ENCODE measurements around the gene RET. TPM values are rescaled to one million over a fixed set of nuclear protein-coding genes. Genes with fewer than 3 reads are reported as not detected.

Gene RET
- total RNA-seq, 2 experiments from 2014 or later = 0.38 to 0.45 TPM

DNA sequence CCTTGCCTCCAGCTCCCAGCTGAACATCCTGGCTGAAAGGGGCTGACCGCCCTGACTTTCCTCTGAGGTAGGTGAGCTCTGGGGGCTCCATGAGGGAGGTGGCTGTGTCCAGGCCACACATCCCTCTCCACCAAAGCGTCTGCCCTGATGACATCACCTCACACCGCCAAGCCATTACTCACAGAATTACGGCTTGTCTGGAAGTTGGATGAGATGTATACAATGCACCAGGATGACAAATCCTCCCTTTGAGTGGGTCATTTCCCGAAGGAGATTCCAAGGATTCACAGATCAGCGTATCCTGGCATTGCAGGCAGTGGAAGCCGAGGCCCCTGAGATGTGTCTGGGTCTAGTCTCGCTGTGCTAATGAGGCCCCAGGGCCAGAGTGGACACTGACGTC, 15.1 kb upstream of the RET start:
- DNase-seq (no peak), ATAC-seq (no peak)
- no peak overlapping the region for H3K4me3 Mint-ChIP-seq
- H3K27ac Mint-ChIP-seq = no peak overlapping the region
- H3K4me1 Mint-ChIP-seq = no peaks in the 10 kb centered on the region
- no peaks in the 10 kb centered on the region for H3K36me3 Mint-ChIP-seq
- CTCF ChIA-PET = no interaction called here
- no peaks in the 10 kb centered on the region for H3K9me3 Mint-ChIP-seq (ENCODE audit: low read depth)
- peaks cover 6% of the 10 kb centered on the region for H3K27me3 Mint-ChIP-seq

DNA sequence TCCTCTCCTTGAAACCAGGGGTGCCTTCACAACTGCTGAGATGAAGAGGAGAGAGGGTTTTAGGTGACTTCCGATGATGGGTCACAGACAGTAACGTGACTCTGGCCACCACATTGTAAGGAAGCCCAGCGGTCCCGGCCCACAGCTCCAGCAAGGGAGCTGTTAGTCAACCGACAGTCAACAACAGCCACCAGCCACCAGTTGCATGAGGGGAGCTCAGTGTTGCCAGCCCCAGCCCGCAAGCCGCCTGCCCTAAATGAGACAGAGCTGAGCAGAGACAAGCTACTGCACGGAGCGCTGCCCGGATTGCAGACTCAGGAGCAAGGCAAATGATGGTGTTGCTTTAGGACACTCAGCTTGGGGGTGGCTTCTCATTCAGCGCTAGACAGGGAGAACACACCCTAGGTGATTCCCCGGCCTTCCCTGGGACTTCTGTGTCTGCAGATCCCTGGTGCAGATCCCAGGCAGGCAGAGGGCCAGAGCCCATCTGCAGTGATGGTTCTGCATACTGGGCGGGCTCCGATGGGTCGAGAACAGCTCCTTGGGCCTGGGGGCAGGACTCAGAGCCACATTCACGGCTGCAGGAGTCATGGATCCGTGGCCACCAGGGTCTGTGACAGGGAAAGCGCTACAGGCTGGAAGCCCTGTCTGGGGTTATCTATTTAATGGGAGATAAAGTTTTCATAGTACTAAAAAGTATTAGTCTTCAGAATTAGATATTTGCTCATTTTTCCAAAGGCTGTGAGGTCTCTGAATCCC, 14.3 kb upstream of the RET start:
- Mint-ChIP-seq H3K36me3 (no peaks in the 10 kb centered on the region), H3K4me3 (no peak overlapping the region), H3K4me1 (no peaks in the 10 kb centered on the region), H3K9me3 (ENCODE audit: low read depth) (no peaks in the 10 kb centered on the region), H3K27me3 (peaks cover 5% of the 10 kb centered on the region), H3K27ac (no peak overlapping the region)
- DNase-seq (no peak), ATAC-seq (no peak)
- CTCF ChIA-PET = no interaction called here

DNA sequence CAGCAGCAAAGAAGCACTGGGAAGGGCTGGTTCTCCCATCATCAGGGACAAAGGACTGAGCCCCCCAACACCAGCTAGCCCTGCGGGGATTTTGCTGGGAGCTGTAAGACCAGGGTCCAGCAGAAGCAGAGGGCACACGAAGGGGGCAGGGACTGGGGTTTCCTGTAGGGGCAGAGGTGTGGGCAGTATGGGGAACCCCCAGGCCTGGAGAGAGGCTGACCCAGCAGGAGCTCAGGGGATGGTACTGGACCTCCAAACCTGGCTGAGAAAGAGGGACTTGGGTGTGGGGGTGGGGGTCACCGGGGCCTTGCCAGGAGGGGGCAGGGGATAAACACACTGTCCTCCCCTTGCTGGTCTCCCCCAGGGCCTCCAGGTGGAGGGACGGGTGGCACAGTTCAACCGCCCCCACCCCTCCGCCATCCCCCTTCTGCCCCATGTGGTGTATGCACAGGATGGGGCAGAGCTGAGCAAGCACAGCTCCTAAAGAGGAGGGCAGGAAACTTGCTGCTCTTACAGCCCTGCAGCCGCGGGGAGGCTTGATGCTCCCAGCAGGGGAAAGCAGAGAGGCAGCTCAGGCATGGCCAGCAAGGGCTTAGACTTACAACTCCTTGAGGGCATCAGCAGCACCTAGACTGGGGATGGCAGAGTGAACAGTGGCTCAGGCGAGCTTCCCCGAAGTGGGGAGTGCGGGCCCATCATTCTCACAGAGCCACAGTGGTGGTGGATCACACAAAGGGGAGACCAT, 12.4 kb upstream of the RET start:
- ATAC-seq (no peak), DNase-seq (no peak)
- no peaks in the 10 kb centered on the region for H3K27me3 Mint-ChIP-seq
- no peak overlapping the region for H3K27ac Mint-ChIP-seq
- H3K4me3 Mint-ChIP-seq = no peak overlapping the region
- H3K9me3 Mint-ChIP-seq (ENCODE audit: low read depth) = no peaks in the 10 kb centered on the region
- H3K36me3 Mint-ChIP-seq = no peaks in the 10 kb centered on the region
- CTCF ChIA-PET = interaction anchor here (1.0 kb wide), 1 partner anchor 9 kb away, joined by 3 read pairs; no protein-coding TSS in a partner anchor
- no peaks in the 10 kb centered on the region for H3K4me1 Mint-ChIP-seq

DNA sequence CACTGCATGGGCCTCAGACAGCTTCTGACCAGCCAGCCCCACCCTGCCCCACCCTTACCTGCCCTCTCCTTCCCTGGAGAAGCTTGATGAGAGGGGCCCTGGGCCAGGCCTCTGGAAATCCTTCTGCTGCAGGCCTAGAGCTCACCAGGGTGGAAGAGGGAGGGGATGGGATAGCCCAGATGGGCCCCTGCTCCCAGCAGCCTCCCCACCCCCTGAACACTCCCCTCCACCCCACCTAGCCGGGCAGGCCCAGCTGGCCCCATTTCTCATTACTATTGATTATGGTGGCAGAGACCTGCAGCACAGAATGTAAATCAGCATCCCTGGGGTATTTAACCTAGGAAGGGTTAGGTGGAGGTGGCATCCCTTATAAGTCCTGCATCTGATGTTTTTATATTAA, 11.6 kb upstream of the RET start:
- DNase-seq (no peak), ATAC-seq (no peak)
- CTCF ChIA-PET = interaction anchor here (1.0 kb wide), 1 partner anchor 10 kb away, joined by 3 read pairs; no protein-coding TSS in a partner anchor
- Mint-ChIP-seq H3K9me3 (ENCODE audit: low read depth) (no peaks in the 10 kb centered on the region), H3K36me3 (no peaks in the 10 kb centered on the region), H3K4me3 (no peak overlapping the region), H3K27ac (no peak overlapping the region), H3K27me3 (no peaks in the 10 kb centered on the region), H3K4me1 (no peaks in the 10 kb centered on the region)

DNA sequence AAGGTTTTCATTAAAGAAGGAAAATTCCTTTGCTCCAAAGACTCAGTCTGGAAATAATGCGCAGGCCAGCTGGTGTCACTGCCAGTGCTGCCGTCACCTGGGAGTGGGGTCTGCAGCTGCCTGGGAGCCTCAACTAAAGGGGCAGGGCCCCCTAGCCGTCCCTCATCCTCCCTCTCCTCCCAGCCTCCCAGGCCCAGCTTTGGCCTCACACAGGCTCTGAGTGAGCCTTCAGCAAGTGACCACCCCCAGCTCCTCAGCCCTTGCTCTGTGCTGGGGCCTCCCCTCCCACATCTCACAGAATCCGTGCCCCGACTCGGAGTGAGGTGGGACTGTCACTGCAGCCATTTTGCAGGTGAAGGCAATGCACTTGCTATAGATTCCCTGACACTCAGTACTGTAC, 11.1 kb upstream of the RET start:
- Mint-ChIP-seq H3K27ac (no peak overlapping the region), H3K4me3 (no peak overlapping the region), H3K36me3 (no peaks in the 10 kb centered on the region), H3K9me3 (ENCODE audit: low read depth) (no peaks in the 10 kb centered on the region), H3K4me1 (no peaks in the 10 kb centered on the region), H3K27me3 (no peaks in the 10 kb centered on the region)
- ATAC-seq = no peak
- no peak for DNase-seq
- CTCF ChIA-PET = no interaction called here

DNA sequence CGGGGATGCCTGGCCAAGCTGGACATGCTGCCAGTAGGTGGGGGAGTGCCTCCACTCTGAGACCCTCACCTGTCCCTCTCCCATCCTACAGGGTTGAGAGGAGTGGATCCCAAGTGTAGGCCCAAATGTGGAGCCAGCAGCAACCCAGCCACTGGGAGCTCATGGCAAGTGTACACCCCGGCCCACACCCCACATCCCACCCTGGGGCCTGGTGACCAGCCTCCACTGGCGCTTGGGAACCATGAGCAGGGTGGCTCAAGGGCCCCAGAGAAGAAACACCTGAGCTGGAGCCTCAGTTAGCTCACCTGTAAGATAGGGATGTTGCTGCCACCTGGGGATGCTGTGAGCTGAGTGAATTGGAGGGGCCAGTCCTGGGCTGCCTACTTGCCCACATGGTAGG, 10.4 kb upstream of the RET start:
- Mint-ChIP-seq H3K27ac (no peak overlapping the region), H3K9me3 (ENCODE audit: low read depth) (no peaks in the 10 kb centered on the region), H3K4me1 (no peaks in the 10 kb centered on the region), H3K4me3 (no peak overlapping the region), H3K27me3 (no peaks in the 10 kb centered on the region), H3K36me3 (no peaks in the 10 kb centered on the region)
- CTCF ChIA-PET = no interaction called here
- ATAC-seq (no peak), DNase-seq (no peak)

DNA sequence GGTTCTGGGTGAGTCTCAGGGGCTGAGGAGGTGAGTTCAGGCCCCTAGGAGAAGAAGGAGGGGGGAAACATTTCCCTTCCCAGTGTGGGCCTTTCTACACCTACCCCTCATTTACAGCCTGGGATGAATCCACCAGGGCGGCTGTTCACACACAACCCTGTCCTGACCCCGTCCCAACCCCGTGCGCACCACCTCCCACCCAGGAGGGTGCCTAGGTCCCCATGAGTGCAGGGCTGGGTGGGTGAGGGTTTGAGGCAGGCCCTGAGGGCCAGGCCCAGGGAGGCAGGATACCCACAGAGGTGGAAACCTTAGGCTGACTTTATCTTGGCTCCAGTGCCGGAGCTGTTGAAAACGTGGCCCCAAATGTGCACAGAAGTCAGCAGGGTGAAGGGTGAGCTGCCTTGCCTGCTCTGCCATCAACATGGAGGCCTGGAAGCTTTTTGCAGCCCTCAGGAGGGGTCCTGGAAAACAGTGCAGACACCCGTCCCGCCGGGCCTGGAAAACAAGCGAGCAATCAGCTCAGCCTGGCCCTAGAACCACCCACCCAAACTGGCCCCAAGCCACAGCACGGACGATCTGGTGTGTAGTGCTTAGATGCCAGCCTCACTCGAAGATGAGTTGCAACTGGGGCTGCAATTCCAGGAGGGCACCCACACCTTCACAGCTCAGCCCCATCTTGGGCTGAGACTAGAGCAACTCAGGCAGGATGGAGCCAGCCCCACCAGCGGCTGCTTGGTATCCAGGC, 9.3 kb upstream of the RET start:
- Mint-ChIP-seq H3K4me1 (no peaks in the 10 kb centered on the region), H3K27ac (no peak overlapping the region), H3K36me3 (no peaks in the 10 kb centered on the region), H3K27me3 (no peaks in the 10 kb centered on the region), H3K4me3 (no peak overlapping the region), H3K9me3 (ENCODE audit: low read depth) (no peaks in the 10 kb centered on the region)
- no peak for DNase-seq
- CTCF ChIA-PET = no interaction called here
- no peak for ATAC-seq

DNA sequence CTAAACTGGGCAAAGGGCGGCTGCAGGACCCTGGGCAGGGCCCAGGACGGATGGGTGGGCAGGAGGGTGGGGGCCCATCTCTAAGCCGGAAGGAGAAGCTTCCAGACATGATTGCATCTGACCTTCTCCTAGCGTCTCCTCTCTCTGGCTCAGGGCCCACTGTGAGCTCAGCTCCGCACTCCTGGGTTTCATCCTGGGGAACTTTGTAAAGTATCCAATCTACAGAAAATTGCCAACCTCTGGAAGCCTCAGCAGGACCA, 8.8 kb upstream of the RET start:
- no peak for DNase-seq
- ATAC-seq = no peak
- Mint-ChIP-seq H3K27me3 (no peaks in the 10 kb centered on the region), H3K36me3 (no peaks in the 10 kb centered on the region), H3K9me3 (ENCODE audit: low read depth) (no peaks in the 10 kb centered on the region), H3K27ac (no peak overlapping the region), H3K4me3 (no peak overlapping the region), H3K4me1 (no peaks in the 10 kb centered on the region)
- CTCF ChIA-PET = no interaction called here

DNA sequence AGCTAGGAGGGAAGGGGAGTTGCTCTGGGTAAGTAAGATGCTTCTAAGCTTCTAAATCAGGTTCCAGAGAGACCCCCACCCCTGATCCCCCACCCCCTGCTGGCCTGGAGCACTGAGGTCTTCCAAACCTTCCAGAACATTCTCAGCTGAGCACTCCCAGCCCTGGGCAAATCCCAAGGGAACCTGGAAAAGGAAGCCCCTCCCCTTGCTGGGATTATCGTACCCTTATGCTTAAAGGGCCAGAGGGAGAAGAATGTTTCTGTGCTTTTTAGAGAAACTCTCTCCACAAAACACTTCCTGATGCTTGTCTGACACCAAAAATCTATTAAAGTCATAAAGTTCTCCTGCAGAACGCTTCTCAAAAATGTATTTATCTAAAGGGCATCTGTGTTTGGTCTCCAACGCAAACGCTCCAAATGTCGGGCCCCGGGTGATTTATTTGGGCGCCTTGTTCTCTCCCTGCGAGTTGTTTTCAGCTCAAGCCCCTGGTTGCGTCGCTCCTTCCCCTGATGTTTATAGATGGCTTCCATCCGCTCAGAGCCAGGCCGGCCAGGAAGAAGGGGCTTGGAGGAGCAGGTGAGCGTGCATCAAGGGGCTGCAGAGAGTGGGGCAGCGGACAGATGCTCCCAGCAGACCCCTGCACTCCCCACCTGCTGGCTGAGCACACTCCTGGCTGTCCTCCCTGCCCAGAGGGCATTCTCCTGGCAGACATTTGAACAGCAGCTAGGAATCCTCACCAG, 8.2 kb upstream of the RET start:
- DNase-seq = no peak
- Mint-ChIP-seq H3K27ac (no peak overlapping the region), H3K9me3 (ENCODE audit: low read depth) (no peaks in the 10 kb centered on the region), H3K27me3 (no peaks in the 10 kb centered on the region), H3K36me3 (no peaks in the 10 kb centered on the region), H3K4me1 (no peaks in the 10 kb centered on the region), H3K4me3 (no peak overlapping the region)
- no peak for ATAC-seq
- CTCF ChIA-PET = no interaction called here

DNA sequence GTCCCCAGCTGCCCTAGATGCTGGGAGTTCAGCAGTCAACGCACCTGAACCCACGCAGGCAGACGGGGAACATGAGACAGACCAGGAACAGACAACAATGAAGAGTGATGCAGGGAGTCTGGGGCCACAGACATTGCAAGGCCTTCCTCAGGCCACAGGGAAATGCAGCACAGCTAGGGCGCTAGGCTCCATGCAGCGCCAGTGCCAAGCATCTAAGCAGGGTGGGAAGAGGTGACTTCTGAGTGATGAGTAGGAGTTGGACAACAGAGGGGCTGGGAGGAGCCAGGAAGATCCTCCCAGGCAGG, 7.7 kb upstream of the RET start:
- CTCF ChIA-PET = no interaction called here
- Mint-ChIP-seq H3K9me3 (ENCODE audit: low read depth) (no peaks in the 10 kb centered on the region), H3K36me3 (no peaks in the 10 kb centered on the region), H3K4me1 (no peaks in the 10 kb centered on the region), H3K4me3 (no peak overlapping the region), H3K27ac (no peak overlapping the region), H3K27me3 (peaks cover 4% of the 10 kb centered on the region)
- DNase-seq (no peak), ATAC-seq (no peak)

DNA sequence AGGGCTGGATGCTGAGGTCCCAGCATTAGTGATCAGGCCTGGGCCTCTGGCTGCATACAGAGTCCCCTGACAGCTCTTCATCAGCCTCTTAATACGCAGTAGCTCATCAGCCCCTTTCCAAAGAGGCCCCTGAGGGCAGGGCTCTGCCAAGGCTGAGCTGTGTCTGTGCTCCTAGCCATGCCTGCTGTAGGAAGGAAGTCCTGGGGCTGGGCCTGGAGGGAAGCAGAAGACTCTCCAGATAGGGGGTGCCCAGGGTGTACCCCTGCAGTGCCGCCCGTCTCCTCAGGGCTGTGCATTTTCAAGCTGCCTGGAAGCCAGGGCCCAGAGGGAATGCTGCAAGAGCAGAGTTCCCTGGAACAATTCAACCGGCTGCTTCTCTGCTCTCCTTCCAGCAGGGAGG, 7.3 kb upstream of the RET start:
- Mint-ChIP-seq H3K4me3 (no peak overlapping the region), H3K4me1 (no peaks in the 10 kb centered on the region), H3K9me3 (ENCODE audit: low read depth) (no peaks in the 10 kb centered on the region), H3K36me3 (no peaks in the 10 kb centered on the region), H3K27ac (no peak overlapping the region), H3K27me3 (peaks cover 5% of the 10 kb centered on the region)
- DNase-seq = no peak
- ATAC-seq = no peak
- CTCF ChIA-PET = no interaction called here

DNA sequence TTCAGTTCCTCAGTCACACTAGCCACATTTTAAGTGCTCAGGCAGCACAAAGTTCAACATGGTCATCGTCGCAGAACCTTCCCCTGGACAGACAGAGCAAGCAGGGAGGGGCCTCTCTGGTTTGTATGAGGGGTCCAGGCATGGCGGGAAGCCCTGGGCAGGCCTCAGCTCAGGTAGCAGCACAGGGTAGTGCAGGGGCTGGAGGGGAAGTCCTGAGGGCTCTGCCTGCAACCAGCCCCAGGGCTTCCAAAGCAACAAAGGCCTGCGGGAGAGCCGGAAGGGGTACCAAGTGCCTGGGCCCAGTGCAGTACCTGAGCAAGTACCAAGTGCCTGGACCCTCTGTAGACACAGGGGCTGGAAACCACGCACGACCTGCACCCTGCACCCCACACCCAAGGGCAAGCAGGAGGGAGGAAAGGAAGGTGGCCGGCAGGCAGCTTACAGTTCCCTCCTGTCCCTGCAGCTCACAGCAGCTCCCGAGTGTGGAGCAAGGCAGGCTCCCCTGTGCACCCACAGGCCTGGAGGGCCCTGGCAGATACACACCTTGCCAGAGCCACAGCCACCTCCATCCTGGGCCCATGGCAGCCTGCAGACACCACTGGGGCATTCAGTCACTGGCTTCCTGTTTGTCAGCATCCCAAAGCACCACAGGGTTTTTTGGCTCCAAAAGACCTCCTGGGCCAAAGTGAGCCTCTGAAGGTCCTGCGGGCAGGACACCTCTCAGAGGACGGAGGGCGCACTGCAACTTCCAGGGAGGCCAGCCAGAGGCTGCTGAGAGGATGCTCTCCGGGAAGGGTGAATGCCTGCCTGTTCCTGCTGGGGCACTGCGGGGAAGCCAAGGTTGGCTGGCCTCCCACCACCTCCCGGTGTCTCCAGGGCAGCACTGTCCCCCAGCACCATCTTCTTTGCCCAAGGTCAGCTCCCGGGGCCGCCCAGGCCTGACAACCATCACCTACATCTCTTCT, 6.5 kb upstream of the RET start:
- no peak overlapping the region for H3K27ac Mint-ChIP-seq
- no peak for DNase-seq
- no peaks in the 10 kb centered on the region for H3K9me3 Mint-ChIP-seq (ENCODE audit: low read depth)
- CTCF ChIA-PET = no interaction called here
- H3K4me3 Mint-ChIP-seq = no peak overlapping the region
- H3K4me1 Mint-ChIP-seq = no peaks in the 10 kb centered on the region
- peaks cover 9% of the 10 kb centered on the region for H3K27me3 Mint-ChIP-seq
- ATAC-seq = no peak
- no peaks in the 10 kb centered on the region for H3K36me3 Mint-ChIP-seq
